ENCODE measurements around the gene HGFAC.

Gene HGFAC

DNA sequence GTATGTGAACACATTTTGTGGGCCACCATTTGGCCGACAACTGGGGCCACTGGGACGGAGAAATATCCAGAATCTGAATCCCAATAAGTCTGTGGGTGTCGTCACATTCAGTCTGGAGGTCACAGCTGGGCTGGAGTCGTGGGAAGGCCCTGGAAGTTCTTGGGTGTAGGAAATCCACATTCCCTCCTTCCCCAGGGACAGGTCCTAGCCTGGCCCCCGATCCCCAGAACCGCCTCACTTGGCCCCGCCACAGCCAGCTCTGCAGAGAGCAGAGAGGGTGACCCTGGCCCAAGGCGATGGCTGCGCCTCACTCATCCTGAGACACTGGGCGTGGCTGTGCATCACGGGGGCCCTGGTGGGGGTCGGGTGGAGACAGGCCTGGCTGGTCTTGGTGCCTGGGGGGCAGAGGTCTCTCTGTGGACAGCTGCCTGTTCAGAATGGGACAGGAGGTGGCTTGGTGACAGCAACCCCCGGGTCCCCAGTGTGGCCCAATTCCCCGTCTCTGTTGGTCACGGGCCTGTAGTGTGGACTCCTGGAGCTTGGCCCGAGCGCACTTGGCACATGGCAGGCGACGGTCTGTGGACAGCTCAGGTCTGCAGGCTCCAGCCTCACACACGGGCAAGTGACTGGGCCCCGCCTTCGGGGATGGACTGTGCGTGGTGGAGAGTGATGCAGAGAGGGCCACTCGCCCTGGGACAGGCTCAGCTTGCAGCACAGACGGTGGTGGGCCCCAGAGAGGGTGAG lies 37.8 kb downstream of the HGFAC start:
- no peak overlapping the region for H3K4me3 ChIP-seq (ENCODE audit: low read length)
- TF ChIP-seq, protein P1, sequence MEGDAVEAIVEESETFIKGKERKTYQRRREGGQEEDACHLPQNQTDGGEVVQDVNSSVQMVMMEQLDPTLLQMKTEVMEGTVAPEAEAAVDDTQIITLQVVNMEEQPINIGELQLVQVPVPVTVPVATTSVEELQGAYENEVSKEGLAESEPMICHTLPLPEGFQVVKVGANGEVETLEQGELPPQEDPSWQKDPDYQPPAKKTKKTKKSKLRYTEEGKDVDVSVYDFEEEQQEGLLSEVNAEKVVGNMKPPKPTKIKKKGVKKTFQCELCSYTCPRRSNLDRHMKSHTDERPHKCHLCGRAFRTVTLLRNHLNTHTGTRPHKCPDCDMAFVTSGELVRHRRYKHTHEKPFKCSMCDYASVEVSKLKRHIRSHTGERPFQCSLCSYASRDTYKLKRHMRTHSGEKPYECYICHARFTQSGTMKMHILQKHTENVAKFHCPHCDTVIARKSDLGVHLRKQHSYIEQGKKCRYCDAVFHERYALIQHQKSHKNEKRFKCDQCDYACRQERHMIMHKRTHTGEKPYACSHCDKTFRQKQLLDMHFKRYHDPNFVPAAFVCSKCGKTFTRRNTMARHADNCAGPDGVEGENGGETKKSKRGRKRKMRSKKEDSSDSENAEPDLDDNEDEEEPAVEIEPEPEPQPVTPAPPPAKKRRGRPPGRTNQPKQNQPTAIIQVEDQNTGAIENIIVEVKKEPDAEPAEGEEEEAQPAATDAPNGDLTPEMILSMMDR (conservative IDR thresholded peaks at IDR 0.05; ENCODE audit: low read length), result no peak
- no peak for DNase-seq (ENCODE audit: low read depth)

DNA sequence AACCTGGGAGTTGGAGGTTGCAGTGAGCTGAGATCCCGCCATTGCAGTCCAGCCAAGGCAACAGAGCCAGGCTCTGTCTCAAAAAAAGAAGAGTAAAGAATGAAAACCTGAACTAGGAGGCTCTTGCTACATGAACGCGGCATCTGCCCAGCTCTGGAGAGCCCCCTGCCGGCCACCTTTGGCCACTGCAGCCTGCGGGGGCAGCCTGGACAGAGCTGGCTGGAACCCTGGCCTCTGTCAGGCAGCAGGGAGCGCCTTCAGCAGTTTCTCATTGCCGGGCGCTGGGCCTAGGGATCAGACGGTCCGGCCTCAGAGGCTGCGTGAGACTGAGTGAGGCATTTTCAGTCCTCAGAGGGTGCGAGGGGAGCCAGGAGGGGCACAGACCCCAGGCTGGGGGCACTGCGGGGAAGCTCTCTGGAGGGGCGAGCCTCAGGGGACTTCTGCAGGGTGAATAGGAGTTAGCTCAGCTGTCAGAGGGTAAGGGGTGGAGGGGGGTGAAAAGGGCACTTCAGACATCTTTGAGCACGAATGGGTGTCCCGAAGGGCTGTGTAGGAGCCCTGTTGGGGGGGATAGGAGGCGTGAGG lies 38.9 kb downstream of the HGFAC start:
- TF ChIP-seq, protein P1 (conservative IDR thresholded peaks at IDR 0.05; ENCODE audit: low read length), result peak; percentile 94
- H3K4me3 ChIP-seq (ENCODE audit: low read length), result no peak overlapping the region
- DNase-seq (ENCODE audit: low read depth), result peak; percentile 64

GRCh38 chr4:3481113-3481531 lies 39.4 kb downstream of the HGFAC start:
- no peak overlapping the region for H3K4me3 ChIP-seq (ENCODE audit: low read length)
- DNase-seq (ENCODE audit: low read depth), result no peak
- TF ChIP-seq, protein P1 (conservative IDR thresholded peaks at IDR 0.05; ENCODE audit: low read length), result no peak

GRCh38 chr4:3481783-3482393 lies 40.1 kb downstream of the HGFAC start:
- no peak for DNase-seq (ENCODE audit: low read depth)
- TF ChIP-seq, protein P1 (conservative IDR thresholded peaks at IDR 0.05; ENCODE audit: low read length), result no peak
- H3K4me3 ChIP-seq (ENCODE audit: low read length), result no peak overlapping the region

- no peak overlapping the region for H3K4me3 ChIP-seq (ENCODE audit: low read length)
- no peak for DNase-seq (ENCODE audit: low read depth)
- TF ChIP-seq, protein P1 (conservative IDR thresholded peaks at IDR 0.05; ENCODE audit: low read length), result no peak
Observed at GRCh38 chr4:3482707-3483106, 40.9 kb downstream of the HGFAC start.

GRCh38 chr4:3483471-3483921 lies 41.7 kb downstream of the HGFAC start:
- H3K4me3 ChIP-seq (ENCODE audit: low read length), result no peak overlapping the region
- TF ChIP-seq, protein P1 (conservative IDR thresholded peaks at IDR 0.05; ENCODE audit: low read length), result no peak
- DNase-seq (ENCODE audit: low read depth), result peak; percentile 42
